HepG2 (cell line): Measurements from ENCODE around the gene PPP4C. TPM values are rescaled to one million over a fixed set of nuclear protein-coding genes. Genes with fewer than 3 reads are reported as not detected.
A peak's percentile ranks its signal among the peaks of the same experiment; 100 is the strongest.

Source experiments
- CBX1 ChIP-seq: IDR thresholded peaks from one replicate; pipeline ENCODE4 v1.6.1; 2016; ENCODE audit warnings: antibody characterized with exemption, low read depth
- HDAC2 ChIP-seq: sonication (generic); formaldehyde crosslinking; IDR thresholded peaks from 2 replicates; pipeline ENCODE4 v1.4.0; 2020; ENCODE audit warnings: missing genetic modification reagents
- KDM2A ChIP-seq: sonication (generic); formaldehyde crosslinking; IDR thresholded peaks from 2 replicates; pipeline ENCODE4 v1.4.0; 2020; ENCODE audit warnings: low read depth, missing genetic modification reagents, borderline replicate concordance
- KLF6 ChIP-seq: IDR thresholded peaks from 2 replicates; pipeline ENCODE4 v1.8.0; 2016; ENCODE audit warnings: missing biosample characterization, missing genetic modification reagents
- NR2C2 ChIP-seq: sonication (generic); formaldehyde crosslinking; IDR thresholded peaks from 2 replicates; pipeline ENCODE4 v1.4.0; 2020; ENCODE audit warnings: missing genetic modification reagents, mild to moderate bottlenecking, moderate library complexity, borderline replicate concordance
- SUZ12 ChIP-seq: fragments of 150-350 bp; IDR thresholded peaks from 2 replicates; pipeline ENCODE4 v1.6.1; 2014; ENCODE audit warnings: low read depth, low read length
- TCF7L2 ChIP-seq: IDR thresholded peaks from 2 replicates; pipeline ENCODE4 v1.6.1; 2011; ENCODE audit warnings: mild to moderate bottlenecking, low read depth, low read length, moderate library complexity
- ZNF143 ChIP-seq: sonication (generic); formaldehyde crosslinking; IDR thresholded peaks from 2 replicates; pipeline ENCODE4 v1.4.0; 2020; ENCODE audit warnings: missing genetic modification reagents
- ZNF432 ChIP-seq: sonication (generic); formaldehyde crosslinking; IDR thresholded peaks from 2 replicates; pipeline ENCODE4 v1.5.0; 2020; ENCODE audit warnings: missing genetic modification reagents, mild to moderate bottlenecking, borderline replicate concordance
- ZNF530 ChIP-seq: sonication (generic); formaldehyde crosslinking; IDR thresholded peaks from 2 replicates; pipeline ENCODE4 v1.5.0; 2020; ENCODE audit warnings: low read depth, mild to moderate bottlenecking, missing genetic modification reagents
- ZNF562 ChIP-seq: sonication (generic); formaldehyde crosslinking; IDR thresholded peaks from 2 replicates; pipeline ENCODE4 v1.8.0; 2022; ENCODE audit warnings: missing genetic modification reagents, borderline replicate concordance
- ZNF614 ChIP-seq: IDR thresholded peaks from 2 replicates; pipeline ENCODE4 v1.6.1; 2018; ENCODE audit warnings: missing biosample characterization, missing genetic modification reagents, inconsistent platforms, borderline replicate concordance
- ZNF75D ChIP-seq: sonication (generic); formaldehyde crosslinking; IDR thresholded peaks from 2 replicates; pipeline ENCODE4 v1.8.1; 2023; ENCODE audit warnings: missing genetic modification reagents, mild to moderate bottlenecking, borderline replicate concordance
- polyA plus RNA-seq, 8 experiments: library from polyadenylated mRNA; depleted of rRNA in 3 of 8; stranded (reverse) in 7 of 8; unstranded in 1 of 8; fragments of >200 nt; fragmentation: Illumina TruSeq in 4 of 8; extraction: Trizol in 4 of 8; gene quantifications; 2 replicates each; pipeline versions ENCODE4 v1.2.1 to v1.2.3, GENCODE V29; 2011 to 2016; ENCODE audit warnings: low read depth in 4 of 8, missing spikeins in 1 of 8, mixed read lengths in 1 of 8; ENCODE audit not compliant: insufficient read depth in 1 of 8
- total RNA-seq, 5 experiments: library from RNA; depleted of rRNA; stranded (reverse); fragments of >200 nt; fragmentation: Illumina TruSeq; extraction: Trizol; gene quantifications; 2 replicates each; pipeline ENCODE4 v1.2.3, GENCODE V29; 2016; ENCODE audit warnings: low read depth in 1 of 5
- TF ChIP-seq, protein P1 (sequence below): sonication (generic); formaldehyde crosslinking; IDR thresholded peaks from 2 replicates; pipeline ENCODE4 v1.4.0; 2020; ENCODE audit warnings: missing genetic modification reagents
- TF ChIP-seq, protein P2 (sequence below): fragments of 450-650 bp; IDR thresholded peaks from 2 replicates; pipeline ENCODE4 v1.6.1; 2017; ENCODE audit warnings: mild to moderate bottlenecking
- TF ChIP-seq, protein P3 (sequence below): sonication (generic); formaldehyde crosslinking; IDR thresholded peaks from 2 replicates; pipeline ENCODE4 v1.8.0; 2022; ENCODE audit warnings: mild to moderate bottlenecking, missing genetic modification reagents, moderate library complexity
- TF ChIP-seq, protein P4 (sequence below): sonication (generic); formaldehyde crosslinking; IDR thresholded peaks from 2 replicates; pipeline ENCODE4 v1.8.0; 2022; ENCODE audit warnings: mild to moderate bottlenecking, missing genetic modification reagents; ENCODE audit not compliant: insufficient replicate concordance
- TF ChIP-seq, protein P5 (sequence below): IDR thresholded peaks from 2 replicates; pipeline ENCODE4 v1.6.1; 2016; ENCODE audit warnings: control low read depth
- TF ChIP-seq, protein P6 (sequence below): sonication (generic); formaldehyde crosslinking; IDR thresholded peaks from 2 replicates; pipeline ENCODE4 v1.4.0; 2020; ENCODE audit warnings: missing genetic modification reagents; ENCODE audit errors: not compliant biosample characterization

PPP4C gene
- total and polyA plus RNA-seq, 2 of the 13 experiments (the other 11 are each of a cell fraction or from before 2014, with no cell fraction given): 176 to 220 TPM

DNA sequence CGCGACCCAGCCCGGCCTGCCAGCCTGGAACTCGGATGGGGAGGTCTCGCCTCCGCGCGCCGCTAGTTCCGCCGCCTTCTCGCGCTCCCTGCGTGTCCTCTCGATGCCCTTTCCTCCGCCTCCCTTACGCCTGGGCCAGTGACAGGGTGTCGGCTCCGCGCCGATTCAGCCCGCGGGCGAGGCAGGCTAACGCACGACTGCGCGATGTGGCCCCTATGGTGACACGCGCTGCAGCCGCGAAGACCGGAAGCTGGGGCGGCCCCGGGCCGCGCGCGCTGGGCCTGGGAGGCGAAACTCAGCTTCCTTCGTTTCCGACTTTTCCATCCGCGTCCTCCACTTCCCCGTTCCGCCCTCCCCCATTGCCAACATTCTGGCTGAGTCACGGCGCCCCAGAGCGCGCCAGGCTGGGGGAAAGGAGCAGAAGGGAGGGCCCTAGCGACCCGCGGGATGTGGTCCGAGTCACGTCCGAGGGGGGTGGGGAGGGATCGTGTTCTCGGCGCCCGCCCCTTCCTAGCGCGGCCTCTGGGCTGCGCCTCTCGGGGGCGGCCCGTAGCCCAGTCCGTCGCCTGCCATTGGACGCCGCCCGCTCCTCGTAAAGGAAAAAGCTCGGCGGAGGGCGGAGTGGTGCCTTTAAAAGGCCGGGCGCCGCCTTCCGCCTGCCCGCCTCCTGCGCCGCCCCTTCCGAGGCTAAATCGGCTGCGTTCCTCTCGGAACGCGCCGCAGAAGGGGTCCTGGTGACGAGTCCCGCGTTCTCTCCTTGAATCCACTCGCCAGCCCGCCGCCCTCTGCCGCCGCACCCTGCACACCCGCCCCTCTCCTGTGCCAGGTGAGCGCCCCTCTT, 10.5 kb upstream of the PPP4C start, which contains the start of gene ALDOA (continued):
- peak; percentile 78 for TF ChIP-seq NR2C2 (CRISPR knock-in tag)
- TF ChIP-seq ZNF562 (CRISPR knock-in tag): no peak
- TF ChIP-seq, protein P1, sequence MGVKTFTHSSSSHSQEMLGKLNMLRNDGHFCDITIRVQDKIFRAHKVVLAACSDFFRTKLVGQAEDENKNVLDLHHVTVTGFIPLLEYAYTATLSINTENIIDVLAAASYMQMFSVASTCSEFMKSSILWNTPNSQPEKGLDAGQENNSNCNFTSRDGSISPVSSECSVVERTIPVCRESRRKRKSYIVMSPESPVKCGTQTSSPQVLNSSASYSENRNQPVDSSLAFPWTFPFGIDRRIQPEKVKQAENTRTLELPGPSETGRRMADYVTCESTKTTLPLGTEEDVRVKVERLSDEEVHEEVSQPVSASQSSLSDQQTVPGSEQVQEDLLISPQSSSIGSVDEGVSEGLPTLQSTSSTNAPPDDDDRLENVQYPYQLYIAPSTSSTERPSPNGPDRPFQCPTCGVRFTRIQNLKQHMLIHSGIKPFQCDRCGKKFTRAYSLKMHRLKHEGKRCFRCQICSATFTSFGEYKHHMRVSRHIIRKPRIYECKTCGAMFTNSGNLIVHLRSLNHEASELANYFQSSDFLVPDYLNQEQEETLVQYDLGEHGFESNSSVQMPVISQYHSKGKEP: 0 out of 2 replicates have a peak, but pooled peaks have one; percentile 72
- TF ChIP-seq ZNF143 (CRISPR knock-in tag): peak; percentile 19; the same call in 1 of the 2 replicates
- TF ChIP-seq, protein P2, sequence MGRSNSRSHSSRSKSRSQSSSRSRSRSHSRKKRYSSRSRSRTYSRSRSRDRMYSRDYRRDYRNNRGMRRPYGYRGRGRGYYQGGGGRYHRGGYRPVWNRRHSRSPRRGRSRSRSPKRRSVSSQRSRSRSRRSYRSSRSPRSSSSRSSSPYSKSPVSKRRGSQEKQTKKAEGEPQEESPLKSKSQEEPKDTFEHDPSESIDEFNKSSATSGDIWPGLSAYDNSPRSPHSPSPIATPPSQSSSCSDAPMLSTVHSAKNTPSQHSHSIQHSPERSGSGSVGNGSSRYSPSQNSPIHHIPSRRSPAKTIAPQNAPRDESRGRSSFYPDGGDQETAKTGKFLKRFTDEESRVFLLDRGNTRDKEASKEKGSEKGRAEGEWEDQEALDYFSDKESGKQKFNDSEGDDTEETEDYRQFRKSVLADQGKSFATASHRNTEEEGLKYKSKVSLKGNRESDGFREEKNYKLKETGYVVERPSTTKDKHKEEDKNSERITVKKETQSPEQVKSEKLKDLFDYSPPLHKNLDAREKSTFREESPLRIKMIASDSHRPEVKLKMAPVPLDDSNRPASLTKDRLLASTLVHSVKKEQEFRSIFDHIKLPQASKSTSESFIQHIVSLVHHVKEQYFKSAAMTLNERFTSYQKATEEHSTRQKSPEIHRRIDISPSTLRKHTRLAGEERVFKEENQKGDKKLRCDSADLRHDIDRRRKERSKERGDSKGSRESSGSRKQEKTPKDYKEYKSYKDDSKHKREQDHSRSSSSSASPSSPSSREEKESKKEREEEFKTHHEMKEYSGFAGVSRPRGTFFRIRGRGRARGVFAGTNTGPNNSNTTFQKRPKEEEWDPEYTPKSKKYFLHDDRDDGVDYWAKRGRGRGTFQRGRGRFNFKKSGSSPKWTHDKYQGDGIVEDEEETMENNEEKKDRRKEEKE: no peak
- TF ChIP-seq ZNF432 (CRISPR knock-in tag): peak; percentile 94
- TF ChIP-seq ZNF75D (CRISPR knock-in tag): no peak
- no peak for TF ChIP-seq SUZ12
- TF ChIP-seq, protein P3, sequence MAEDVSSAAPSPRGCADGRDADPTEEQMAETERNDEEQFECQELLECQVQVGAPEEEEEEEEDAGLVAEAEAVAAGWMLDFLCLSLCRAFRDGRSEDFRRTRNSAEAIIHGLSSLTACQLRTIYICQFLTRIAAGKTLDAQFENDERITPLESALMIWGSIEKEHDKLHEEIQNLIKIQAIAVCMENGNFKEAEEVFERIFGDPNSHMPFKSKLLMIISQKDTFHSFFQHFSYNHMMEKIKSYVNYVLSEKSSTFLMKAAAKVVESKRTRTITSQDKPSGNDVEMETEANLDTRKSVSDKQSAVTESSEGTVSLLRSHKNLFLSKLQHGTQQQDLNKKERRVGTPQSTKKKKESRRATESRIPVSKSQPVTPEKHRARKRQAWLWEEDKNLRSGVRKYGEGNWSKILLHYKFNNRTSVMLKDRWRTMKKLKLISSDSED: peak; percentile 49; the same call in 1 of the 2 replicates
- TF ChIP-seq HDAC2 (CRISPR knock-in tag): peak; percentile 93
- TF ChIP-seq, protein P4, sequence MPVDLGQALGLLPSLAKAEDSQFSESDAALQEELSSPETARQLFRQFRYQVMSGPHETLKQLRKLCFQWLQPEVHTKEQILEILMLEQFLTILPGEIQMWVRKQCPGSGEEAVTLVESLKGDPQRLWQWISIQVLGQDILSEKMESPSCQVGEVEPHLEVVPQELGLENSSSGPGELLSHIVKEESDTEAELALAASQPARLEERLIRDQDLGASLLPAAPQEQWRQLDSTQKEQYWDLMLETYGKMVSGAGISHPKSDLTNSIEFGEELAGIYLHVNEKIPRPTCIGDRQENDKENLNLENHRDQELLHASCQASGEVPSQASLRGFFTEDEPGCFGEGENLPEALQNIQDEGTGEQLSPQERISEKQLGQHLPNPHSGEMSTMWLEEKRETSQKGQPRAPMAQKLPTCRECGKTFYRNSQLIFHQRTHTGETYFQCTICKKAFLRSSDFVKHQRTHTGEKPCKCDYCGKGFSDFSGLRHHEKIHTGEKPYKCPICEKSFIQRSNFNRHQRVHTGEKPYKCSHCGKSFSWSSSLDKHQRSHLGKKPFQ (CRISPR knock-in tag): peak; percentile 97
- TF ChIP-seq ZNF530 (CRISPR knock-in tag): peak; percentile 95; the same call in 1 of the 2 replicates
- TF ChIP-seq, protein P5, sequence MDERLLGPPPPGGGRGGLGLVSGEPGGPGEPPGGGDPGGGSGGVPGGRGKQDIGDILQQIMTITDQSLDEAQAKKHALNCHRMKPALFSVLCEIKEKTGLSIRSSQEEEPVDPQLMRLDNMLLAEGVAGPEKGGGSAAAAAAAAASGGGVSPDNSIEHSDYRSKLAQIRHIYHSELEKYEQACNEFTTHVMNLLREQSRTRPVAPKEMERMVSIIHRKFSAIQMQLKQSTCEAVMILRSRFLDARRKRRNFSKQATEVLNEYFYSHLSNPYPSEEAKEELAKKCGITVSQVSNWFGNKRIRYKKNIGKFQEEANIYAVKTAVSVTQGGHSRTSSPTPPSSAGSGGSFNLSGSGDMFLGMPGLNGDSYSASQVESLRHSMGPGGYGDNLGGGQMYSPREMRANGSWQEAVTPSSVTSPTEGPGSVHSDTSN: no peak; the same call in 1 of the 2 replicates
- TF ChIP-seq, protein P6, sequence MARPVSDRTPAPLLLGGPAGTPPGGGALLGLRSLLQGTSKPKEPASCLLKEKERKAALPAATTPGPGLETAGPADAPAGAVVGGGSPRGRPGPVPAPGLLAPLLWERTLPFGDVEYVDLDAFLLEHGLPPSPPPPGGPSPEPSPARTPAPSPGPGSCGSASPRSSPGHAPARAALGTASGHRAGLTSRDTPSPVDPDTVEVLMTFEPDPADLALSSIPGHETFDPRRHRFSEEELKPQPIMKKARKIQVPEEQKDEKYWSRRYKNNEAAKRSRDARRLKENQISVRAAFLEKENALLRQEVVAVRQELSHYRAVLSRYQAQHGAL (CRISPR knock-in tag): peak; percentile 73
- peak; percentile 96 for TF ChIP-seq KLF6 (CRISPR knock-in tag)
- TF ChIP-seq ZNF614: peak; percentile 86; the same call in 1 of the 2 replicates
- TF ChIP-seq KDM2A (CRISPR knock-in tag): peak; percentile 94
- peak; percentile 33 for TF ChIP-seq CBX1
- no peak for TF ChIP-seq TCF7L2
